SKM-1 treated with dmso at 0.1 percent for 144 hours (cell line): ENCODE data around the gene SH3YL1.

Experiments
- DNase-seq: peaks from one replicate; lab custom pipeline; 2025; ENCODE audit not compliant: unreplicated experiment; lab: John Stamatoyannopoulos, UW

Gene SH3YL1

GRCh38 chr2:258933-259332 lies 4.9 kb downstream of the SH3YL1 start:
- no peak for DNase-seq

GRCh38 chr2:257842-258241 lies 6.0 kb downstream of the SH3YL1 start:
- DNase-seq = no peak

- no peak for DNase-seq
Observed at GRCh38 chr2:257429-257828, 6.4 kb downstream of the SH3YL1 start.

- DNase-seq = no peak
Observed at GRCh38 chr2:256094-256493, 7.7 kb downstream of the SH3YL1 start.

GRCh38 chr2:255195-255594 lies 8.6 kb downstream of the SH3YL1 start:
- no peak for DNase-seq

GRCh38 chr2:254241-254640 lies 9.6 kb downstream of the SH3YL1 start:
- no peak for DNase-seq

GRCh38 chr2:253202-253638 lies 10.6 kb downstream of the SH3YL1 start:
- DNase-seq = no peak

- no peak for DNase-seq
Observed at GRCh38 chr2:252001-252602, 11.7 kb downstream of the SH3YL1 start.

- DNase-seq = no peak
Observed at GRCh38 chr2:249538-250042, 14.2 kb downstream of the SH3YL1 start.

- DNase-seq = no peak
Observed at GRCh38 chr2:248724-249123, 15.1 kb downstream of the SH3YL1 start.

- DNase-seq = peak; percentile 53
Observed at GRCh38 chr2:246489-247144, 17.2 kb downstream of the SH3YL1 start.

GRCh38 chr2:244547-244946 lies 19.3 kb downstream of the SH3YL1 start:
- no peak for DNase-seq

GRCh38 chr2:238869-239268 lies 25.0 kb downstream of the SH3YL1 start:
- DNase-seq = no peak

GRCh38 chr2:238431-238830 lies 25.4 kb downstream of the SH3YL1 start:
- DNase-seq = no peak

GRCh38 chr2:237878-238277 lies 26.0 kb downstream of the SH3YL1 start:
- no peak for DNase-seq

GRCh38 chr2:236993-237539 lies 26.8 kb downstream of the SH3YL1 start:
- DNase-seq = no peak

- no peak for DNase-seq
Observed at GRCh38 chr2:234421-234820, 29.4 kb downstream of the SH3YL1 start.

- no peak for DNase-seq
Observed at GRCh38 chr2:233030-233429, 30.8 kb downstream of the SH3YL1 start.

- no peak for DNase-seq
Observed at GRCh38 chr2:231521-232185, 32.2 kb downstream of the SH3YL1 start.

- DNase-seq = no peak
Observed at GRCh38 chr2:228518-229278, 35.1 kb downstream of the SH3YL1 start.

GRCh38 chr2:228115-228514 lies 35.7 kb downstream of the SH3YL1 start:
- no peak for DNase-seq
